ENCODE measurements around the gene KREMEN1. TPM values are rescaled to one million over a fixed set of nuclear protein-coding genes. Genes with fewer than 3 reads are reported as not detected.

The KREMEN1 gene
- total RNA-seq, 1 experiment from 2014 or later, result 2.2 TPM

GRCh38 chr22:29166180-29166579, 93.3 kb downstream of the KREMEN1 start:
- Histone ChIP-seq H3K36me3 (ENCODE audit: control insufficient read depth, insufficient read depth, low read length) (no peaks in the 10 kb centered on the region), H3K27ac (ENCODE audit: low read length) (no peak overlapping the region), H3K27me3 (ENCODE audit: control insufficient read depth, insufficient read depth, low read length) (no peaks in the 10 kb centered on the region), H3K4me3 (ENCODE audit: low read depth in 2 of 2, low read length in 2 of 2) (no peak overlapping the region), H3K9me3 (ENCODE audit: control insufficient read depth, insufficient read depth, low read depth, low read length) (no peaks in the 10 kb centered on the region), H3K4me1 (ENCODE audit: control insufficient read depth, insufficient read depth, low read length) (no peaks in the 10 kb centered on the region)
- intact Hi-C loops (cut with micrococcal nuclease; ENCODE audit: unreplicated experiment) (no loop called here), in situ Hi-C loops (cut with HindIII; ENCODE audit: low pct_unique_long_range_greater_than_20kb, low sequenced_read_pairs) (no loop called here)
- CTCF ChIA-PET, result no interaction called here
- no peak for ATAC-seq
- DNase-seq (ENCODE audit: low read depth, low spot score), result no peak
- TF ChIP-seq, protein P1, sequence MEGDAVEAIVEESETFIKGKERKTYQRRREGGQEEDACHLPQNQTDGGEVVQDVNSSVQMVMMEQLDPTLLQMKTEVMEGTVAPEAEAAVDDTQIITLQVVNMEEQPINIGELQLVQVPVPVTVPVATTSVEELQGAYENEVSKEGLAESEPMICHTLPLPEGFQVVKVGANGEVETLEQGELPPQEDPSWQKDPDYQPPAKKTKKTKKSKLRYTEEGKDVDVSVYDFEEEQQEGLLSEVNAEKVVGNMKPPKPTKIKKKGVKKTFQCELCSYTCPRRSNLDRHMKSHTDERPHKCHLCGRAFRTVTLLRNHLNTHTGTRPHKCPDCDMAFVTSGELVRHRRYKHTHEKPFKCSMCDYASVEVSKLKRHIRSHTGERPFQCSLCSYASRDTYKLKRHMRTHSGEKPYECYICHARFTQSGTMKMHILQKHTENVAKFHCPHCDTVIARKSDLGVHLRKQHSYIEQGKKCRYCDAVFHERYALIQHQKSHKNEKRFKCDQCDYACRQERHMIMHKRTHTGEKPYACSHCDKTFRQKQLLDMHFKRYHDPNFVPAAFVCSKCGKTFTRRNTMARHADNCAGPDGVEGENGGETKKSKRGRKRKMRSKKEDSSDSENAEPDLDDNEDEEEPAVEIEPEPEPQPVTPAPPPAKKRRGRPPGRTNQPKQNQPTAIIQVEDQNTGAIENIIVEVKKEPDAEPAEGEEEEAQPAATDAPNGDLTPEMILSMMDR (IDR thresholded peaks at IDR 0.05), result no peak
- TF ChIP-seq POLR2AphosphoS5 (IDR thresholded peaks at IDR 0.05; ENCODE audit: low read depth, low read length), result no peak
- TF ChIP-seq REST (IDR thresholded peaks at IDR 0.05; ENCODE audit: insufficient read depth in 1 of 2, low read depth in 2 of 2, low read length in 1 of 2), result no peak
- no peak for TF ChIP-seq SIN3A (IDR thresholded peaks at IDR 0.05; ENCODE audit: borderline replicate concordance, insufficient read depth, low read depth, low read length)
- TF ChIP-seq TCF7L2 (IDR thresholded peaks at IDR 0.05; ENCODE audit: low read depth, low read length), result no peak
- BruUV-seq (replicated peaks), result no TSS peak
- POLR2A ChIA-PET, result no interaction called here

DNA sequence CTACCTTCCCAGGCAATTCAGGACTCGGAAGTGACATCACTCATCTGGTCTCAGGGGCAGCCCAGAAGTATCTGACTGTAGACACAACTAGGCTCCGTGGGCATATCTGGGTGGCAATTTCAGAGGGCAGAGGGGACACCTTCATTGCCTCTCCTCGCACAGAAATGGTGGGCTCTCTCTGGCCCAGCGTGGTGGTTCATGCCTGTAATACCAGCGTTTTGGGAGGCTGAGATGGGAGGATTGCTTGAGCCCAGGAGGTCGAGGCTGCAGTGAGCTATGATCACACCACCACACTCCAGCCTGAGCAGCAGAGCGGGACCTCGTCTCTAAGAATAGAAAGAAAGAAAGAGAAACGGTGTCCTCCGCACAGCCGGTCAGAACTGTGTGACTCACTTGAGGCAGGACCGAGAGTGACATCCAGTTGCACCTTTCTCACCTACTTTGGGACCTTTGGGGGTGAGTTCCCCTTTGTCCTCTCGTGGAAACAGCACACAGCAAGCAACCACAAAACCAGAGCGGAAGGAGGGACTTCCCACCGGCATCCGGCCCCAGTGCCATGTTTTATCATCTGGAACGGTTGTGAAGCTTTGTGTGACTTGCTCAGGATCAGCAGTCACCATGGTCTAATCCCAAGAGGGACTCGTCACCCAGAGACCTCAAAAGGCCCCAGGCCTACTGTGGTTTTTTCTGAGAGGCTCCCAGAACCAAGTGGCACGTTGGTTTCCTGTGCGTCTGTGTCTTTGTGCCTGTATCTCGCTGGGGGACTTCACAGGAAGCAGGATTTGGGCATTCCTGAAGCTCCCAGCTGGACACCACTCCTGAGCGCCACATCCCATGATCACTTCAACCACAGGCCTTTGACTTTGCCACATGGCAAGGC, 94.4 kb downstream of the KREMEN1 start:
- ChIA-PET POLR2A (no interaction called here), CTCF (no interaction called here)
- H3K9me3 ChIP-seq (ENCODE audit: control insufficient read depth, insufficient read depth, low read depth, low read length), result no peaks in the 10 kb centered on the region
- no peak overlapping the region for H3K27ac ChIP-seq (ENCODE audit: low read length)
- no peak for DNase-seq (ENCODE audit: low read depth, low spot score)
- ATAC-seq, result no peak
- intact Hi-C loops (cut with micrococcal nuclease; ENCODE audit: unreplicated experiment), result no loop called here
- BruUV-seq (replicated peaks), result no TSS peak
- no peaks in the 10 kb centered on the region for H3K4me1 ChIP-seq (ENCODE audit: control insufficient read depth, insufficient read depth, low read length)
- in situ Hi-C loops (cut with HindIII; ENCODE audit: low pct_unique_long_range_greater_than_20kb, low sequenced_read_pairs), result no loop called here
- H3K27me3 ChIP-seq (ENCODE audit: control insufficient read depth, insufficient read depth, low read length), result no peaks in the 10 kb centered on the region
- TF ChIP-seq POLR2AphosphoS5 (IDR thresholded peaks at IDR 0.05; ENCODE audit: low read depth, low read length) (no peak), TCF7L2 (IDR thresholded peaks at IDR 0.05; ENCODE audit: low read depth, low read length) (no peak), SIN3A (IDR thresholded peaks at IDR 0.05; ENCODE audit: borderline replicate concordance, insufficient read depth, low read depth, low read length) (no peak), REST (IDR thresholded peaks at IDR 0.05; ENCODE audit: insufficient read depth in 1 of 2, low read depth in 2 of 2, low read length in 1 of 2) (no peak)
- TF ChIP-seq, protein P1 (IDR thresholded peaks at IDR 0.05), result no peak
- no peak overlapping the region for H3K4me3 ChIP-seq (ENCODE audit: low read depth in 2 of 2, low read length in 2 of 2)
- H3K36me3 ChIP-seq (ENCODE audit: control insufficient read depth, insufficient read depth, low read length), result no peaks in the 10 kb centered on the region
